ENCODE results near the gene ATP6V0B.

- TF ChIP-seq, protein P1, sequence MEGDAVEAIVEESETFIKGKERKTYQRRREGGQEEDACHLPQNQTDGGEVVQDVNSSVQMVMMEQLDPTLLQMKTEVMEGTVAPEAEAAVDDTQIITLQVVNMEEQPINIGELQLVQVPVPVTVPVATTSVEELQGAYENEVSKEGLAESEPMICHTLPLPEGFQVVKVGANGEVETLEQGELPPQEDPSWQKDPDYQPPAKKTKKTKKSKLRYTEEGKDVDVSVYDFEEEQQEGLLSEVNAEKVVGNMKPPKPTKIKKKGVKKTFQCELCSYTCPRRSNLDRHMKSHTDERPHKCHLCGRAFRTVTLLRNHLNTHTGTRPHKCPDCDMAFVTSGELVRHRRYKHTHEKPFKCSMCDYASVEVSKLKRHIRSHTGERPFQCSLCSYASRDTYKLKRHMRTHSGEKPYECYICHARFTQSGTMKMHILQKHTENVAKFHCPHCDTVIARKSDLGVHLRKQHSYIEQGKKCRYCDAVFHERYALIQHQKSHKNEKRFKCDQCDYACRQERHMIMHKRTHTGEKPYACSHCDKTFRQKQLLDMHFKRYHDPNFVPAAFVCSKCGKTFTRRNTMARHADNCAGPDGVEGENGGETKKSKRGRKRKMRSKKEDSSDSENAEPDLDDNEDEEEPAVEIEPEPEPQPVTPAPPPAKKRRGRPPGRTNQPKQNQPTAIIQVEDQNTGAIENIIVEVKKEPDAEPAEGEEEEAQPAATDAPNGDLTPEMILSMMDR (IDR thresholded peaks at IDR 0.05): no peak
- TF ChIP-seq BHLHE40 (IDR thresholded peaks at IDR 0.05; ENCODE audit: low read depth, low read length) (no peak), CHD2 (IDR thresholded peaks at IDR 0.05; ENCODE audit: low read length, partially characterized antibody) (no peak), MAFK (IDR thresholded peaks at IDR 0.05; ENCODE audit: partially characterized antibody) (peak; percentile 60), RAD21 (conservative IDR thresholded peaks at IDR 0.05 in 1 of 2, IDR thresholded peaks at IDR 0.05 in 1 of 2) (no peak)
- TF ChIP-seq, protein P2, sequence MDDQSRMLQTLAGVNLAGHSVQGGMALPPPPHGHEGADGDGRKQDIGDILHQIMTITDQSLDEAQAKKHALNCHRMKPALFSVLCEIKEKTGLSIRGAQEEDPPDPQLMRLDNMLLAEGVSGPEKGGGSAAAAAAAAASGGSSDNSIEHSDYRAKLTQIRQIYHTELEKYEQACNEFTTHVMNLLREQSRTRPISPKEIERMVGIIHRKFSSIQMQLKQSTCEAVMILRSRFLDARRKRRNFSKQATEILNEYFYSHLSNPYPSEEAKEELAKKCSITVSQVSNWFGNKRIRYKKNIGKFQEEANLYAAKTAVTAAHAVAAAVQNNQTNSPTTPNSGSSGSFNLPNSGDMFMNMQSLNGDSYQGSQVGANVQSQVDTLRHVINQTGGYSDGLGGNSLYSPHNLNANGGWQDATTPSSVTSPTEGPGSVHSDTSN (IDR thresholded peaks at IDR 0.05): no peak
These were observed 47.0 kb downstream of the ATP6V0B start for GRCh38 chr1:44021581-44022321.

All from A549 (cell line).